CD14-positive monocyte (primary cell): ENCODE results near the gene KRTDAP. TPM values are rescaled to one million over a fixed set of nuclear protein-coding genes. Genes with fewer than 3 reads are reported as not detected.

Experiments
- DNase-seq, 3 donors: peaks; one replicate each; pipeline ENCODE4 v3.0.0-alpha.2; 2011 to 2022
- H2AFZ ChIP-seq: 2 replicates; pipeline ENCODE4 v1.6.0; 2012; ENCODE audit warnings: mild to moderate bottlenecking, low read depth, low read length, inconsistent platforms; ENCODE audit not compliant: insufficient read depth, poor library complexity, severe bottlenecking
- H3K27ac ChIP-seq, 2 donors: 1 replicate in 1 of 2; 2 replicates in 1 of 2; pipeline ENCODE4 v1.5.1; 2012 to 2013; ENCODE audit warnings: low read length in 2 of 2, control low read depth in 1 of 2, inconsistent platforms in 1 of 2, low read depth in 1 of 2, mild to moderate bottlenecking in 1 of 2
- H3K27me3 ChIP-seq, 2 donors: one replicate each; pipeline versions ENCODE4 v1.6.0 to v1.6.1; 2011 to 2013; ENCODE audit warnings: low read length in 2 of 2; ENCODE audit not compliant: control insufficient read depth in 2 of 2, insufficient read depth in 2 of 2
- H3K36me3 ChIP-seq, 2 donors: replicated peaks in 1 of 2; 1 replicate in 1 of 2; 2 replicates in 1 of 2; pipeline versions ENCODE4 v1.5.1 to v1.6.1; 2012 to 2013; ENCODE audit warnings: low read length in 2 of 2, control low read depth in 1 of 2, inconsistent platforms in 1 of 2, mild to moderate bottlenecking in 1 of 2; ENCODE audit not compliant: insufficient read depth in 2 of 2, control insufficient read depth in 1 of 2
- H3K4me1 ChIP-seq, 2 donors: 1 replicate in 1 of 2; 2 replicates in 1 of 2; pipeline versions ENCODE4 v1.5.1 to v1.6.1; 2012 to 2013; ENCODE audit warnings: low read length in 2 of 2, control low read depth in 1 of 2, inconsistent platforms in 1 of 2, mild to moderate bottlenecking in 1 of 2, moderate library complexity in 1 of 2; ENCODE audit not compliant: insufficient read depth in 2 of 2, control insufficient read depth in 1 of 2
- H3K4me2 ChIP-seq: replicated peaks from 2 replicates; pipeline ENCODE3; 2012; ENCODE audit warnings: low read length, moderate library complexity, mild to moderate bottlenecking; ENCODE audit not compliant: poor library complexity, severe bottlenecking; ENCODE audit errors: extremely low read depth
- H3K4me3 ChIP-seq, 3 experiments: fragments of 200-600 bp in 1 of 3; sonication (generic) in 1 of 3; replicated peaks in 1 of 3; 1 replicate in 2 of 3; 2 replicates in 1 of 3; pipeline ENCODE4 v1.5.1; 2011 to 2013; ENCODE audit warnings: low read length in 3 of 3, mild to moderate bottlenecking in 3 of 3, control low read depth in 2 of 3, low read depth in 2 of 3, inconsistent platforms in 1 of 3, moderate library complexity in 1 of 3
- H3K79me2 ChIP-seq: 2 replicates; pipeline ENCODE4 v1.6.0; 2012; ENCODE audit warnings: mild to moderate bottlenecking, control low read depth, inconsistent platforms, low read length, moderate library complexity; ENCODE audit not compliant: insufficient read depth
- H3K9ac ChIP-seq: 2 replicates; pipeline ENCODE4 v1.6.0; 2017; ENCODE audit warnings: low read length, mild to moderate bottlenecking; ENCODE audit not compliant: insufficient read depth, poor library complexity, severe bottlenecking
- H3K9me3 ChIP-seq, 2 donors: replicated peaks in 1 of 2; 1 replicate in 1 of 2; 2 replicates in 1 of 2; pipeline versions ENCODE4 v1.5.1 to v1.6.1; 2012 to 2013; ENCODE audit warnings: low read length in 2 of 2, control low read depth in 1 of 2; ENCODE audit not compliant: control insufficient read depth in 1 of 2, insufficient read depth in 1 of 2
- H4K20me1 ChIP-seq: 2 replicates; pipeline ENCODE4 v1.6.0; 2012; ENCODE audit warnings: mild to moderate bottlenecking, low read length, control low read depth, moderate library complexity; ENCODE audit not compliant: insufficient read depth
- H3K27ac Mint-ChIP-seq, 7 donors: one replicate each; pipeline ENCODE4 v1.8.0; 2020; ENCODE audit warnings: mild to moderate bottlenecking in 7 of 7, mixed read lengths in 7 of 7, moderate library complexity in 6 of 7, inconsistent platforms in 2 of 7
- H3K27me3 Mint-ChIP-seq, 3 donors: one replicate each; pipeline ENCODE4 v1.8.0; 2021 to 2022; ENCODE audit warnings: low read depth in 3 of 3, mild to moderate bottlenecking in 3 of 3, mixed read lengths in 3 of 3, moderate library complexity in 3 of 3, inconsistent platforms in 1 of 3
- H3K36me3 Mint-ChIP-seq, 2 donors: one replicate each; pipeline ENCODE4 v1.8.0; 2020; ENCODE audit warnings: mixed read lengths in 2 of 2, inconsistent platforms in 1 of 2, mild to moderate bottlenecking in 1 of 2
- H3K4me1 Mint-ChIP-seq: one replicate; pipeline ENCODE4 v1.8.0; 2020; ENCODE audit warnings: mild to moderate bottlenecking, mixed read lengths
- H3K4me3 Mint-ChIP-seq, 2 donors: one replicate each; pipeline ENCODE4 v1.8.0; 2020; ENCODE audit warnings: mild to moderate bottlenecking in 2 of 2, mixed read lengths in 2 of 2, moderate library complexity in 1 of 2
- H3K9me3 Mint-ChIP-seq, 7 donors: one replicate each; pipeline ENCODE4 v1.8.0; 2020 to 2022; ENCODE audit warnings: mixed read lengths in 7 of 7, mild to moderate bottlenecking in 6 of 7, moderate library complexity in 6 of 7, inconsistent platforms in 2 of 7
- WGBS: methylation state at CpG from one replicate; pipeline ENCODE4 v1.1.5; 2013; ENCODE audit warnings: missing lambda C conversion rate; ENCODE audit not compliant: insufficient coverage; 5-methylcytosine and 5-hydroxymethylcytosine counted together
- intact Hi-C, 2 donors: fragments of 100-400 bp; cut with micrococcal nuclease; formaldehyde crosslinking; loops; one replicate each; pipeline versions ENCODE4 v1.15.0 to v1.15.1; 2023
- polyA plus RNA-seq, 3 donors: library from polyadenylated mRNA; depleted of rRNA in 1 of 3; unstranded in 2 of 3; stranded (reverse) in 1 of 3; fragments of 300-500 nt in 2 of 3; fragments of >200 nt in 1 of 3; fragmentation: Illumina TruSeq in 2 of 3; gene quantifications; 1 replicate in 2 of 3; 2 replicates in 1 of 3; pipeline ENCODE4 v1.2.3, GENCODE V29; 2012 to 2021
- TF ChIP-seq, protein P1 (sequence below): fragments of 200-600 bp; IDR thresholded peaks from one replicate; pipeline ENCODE4 v1.8.0; 2022; ENCODE audit warnings: antibody characterized with exemption, mild to moderate bottlenecking

Gene KRTDAP
- polyA plus RNA-seq, 3 donors: not detected

DNA sequence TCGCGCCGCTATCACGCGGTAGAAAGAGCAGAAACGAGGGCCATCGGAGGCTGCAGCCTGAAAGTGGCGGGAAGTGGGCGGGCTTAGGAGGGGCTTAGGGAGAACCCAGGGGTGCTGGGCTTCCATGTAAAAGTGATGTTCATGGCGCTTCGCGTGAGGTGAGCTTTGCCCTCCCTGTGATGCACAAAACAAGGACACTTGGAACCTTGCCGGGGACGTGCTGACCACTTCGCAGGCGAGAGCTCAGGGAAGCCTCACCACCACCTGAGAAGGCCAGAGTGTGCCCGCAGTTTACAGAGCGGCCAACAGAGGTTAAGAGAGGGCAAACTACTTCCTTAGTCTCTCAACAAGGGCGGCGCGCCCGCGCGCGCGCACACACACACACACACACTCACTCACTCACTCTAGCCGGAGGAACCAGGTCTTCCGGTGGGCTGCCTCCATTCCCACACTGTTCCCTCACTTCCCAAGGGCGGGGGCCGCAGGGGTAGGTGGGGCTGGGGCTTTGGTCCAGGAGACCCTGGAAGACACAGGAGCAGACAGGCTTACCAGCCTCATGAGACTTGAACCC, 43.6 kb upstream of the KRTDAP start:
- 2% methylated on average over 19 of the region's 30 CpGs for WGBS
- Histone ChIP-seq H3K9me3 (no peaks in the 10 kb centered on the region), H3K27me3 (peaks cover 0 to 20% of the 10 kb centered on the region in 2 donors), H3K79me2 (no peaks in the 10 kb centered on the region), H3K4me2 (peak overlapping the region; percentile 17), H3K27ac (no peak overlapping the region), H4K20me1 (no peaks in the 10 kb centered on the region), H3K9ac (no peak overlapping the region), H3K4me1 (peaks cover 7 to 11% of the 10 kb centered on the region in 2 donors), H2AFZ (peak overlapping the region; percentile 56), H3K4me3 (no peak overlapping the region), H3K36me3 (no peaks in the 10 kb centered on the region)
- peak overlapping the region in 1 of 7 donors; percentile 55 for H3K27ac Mint-ChIP-seq
- peaks cover 7% of the 10 kb centered on the region for H3K4me1 Mint-ChIP-seq
- no peaks in the 10 kb centered on the region for H3K36me3 Mint-ChIP-seq
- no peaks in the 10 kb centered on the region for H3K9me3 Mint-ChIP-seq
- H3K4me3 Mint-ChIP-seq: peak overlapping the region in 1 of 2 donors; percentile 73
- TF ChIP-seq, protein P1, sequence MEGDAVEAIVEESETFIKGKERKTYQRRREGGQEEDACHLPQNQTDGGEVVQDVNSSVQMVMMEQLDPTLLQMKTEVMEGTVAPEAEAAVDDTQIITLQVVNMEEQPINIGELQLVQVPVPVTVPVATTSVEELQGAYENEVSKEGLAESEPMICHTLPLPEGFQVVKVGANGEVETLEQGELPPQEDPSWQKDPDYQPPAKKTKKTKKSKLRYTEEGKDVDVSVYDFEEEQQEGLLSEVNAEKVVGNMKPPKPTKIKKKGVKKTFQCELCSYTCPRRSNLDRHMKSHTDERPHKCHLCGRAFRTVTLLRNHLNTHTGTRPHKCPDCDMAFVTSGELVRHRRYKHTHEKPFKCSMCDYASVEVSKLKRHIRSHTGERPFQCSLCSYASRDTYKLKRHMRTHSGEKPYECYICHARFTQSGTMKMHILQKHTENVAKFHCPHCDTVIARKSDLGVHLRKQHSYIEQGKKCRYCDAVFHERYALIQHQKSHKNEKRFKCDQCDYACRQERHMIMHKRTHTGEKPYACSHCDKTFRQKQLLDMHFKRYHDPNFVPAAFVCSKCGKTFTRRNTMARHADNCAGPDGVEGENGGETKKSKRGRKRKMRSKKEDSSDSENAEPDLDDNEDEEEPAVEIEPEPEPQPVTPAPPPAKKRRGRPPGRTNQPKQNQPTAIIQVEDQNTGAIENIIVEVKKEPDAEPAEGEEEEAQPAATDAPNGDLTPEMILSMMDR: no peak
- peak in 2 of 3 donors; percentile 18 to 43 for DNase-seq
- intact Hi-C loops: no loop called here
- H3K27me3 Mint-ChIP-seq: peaks cover 21 to 38% (median 29%) of the 10 kb centered on the region in 3 donors

DNA sequence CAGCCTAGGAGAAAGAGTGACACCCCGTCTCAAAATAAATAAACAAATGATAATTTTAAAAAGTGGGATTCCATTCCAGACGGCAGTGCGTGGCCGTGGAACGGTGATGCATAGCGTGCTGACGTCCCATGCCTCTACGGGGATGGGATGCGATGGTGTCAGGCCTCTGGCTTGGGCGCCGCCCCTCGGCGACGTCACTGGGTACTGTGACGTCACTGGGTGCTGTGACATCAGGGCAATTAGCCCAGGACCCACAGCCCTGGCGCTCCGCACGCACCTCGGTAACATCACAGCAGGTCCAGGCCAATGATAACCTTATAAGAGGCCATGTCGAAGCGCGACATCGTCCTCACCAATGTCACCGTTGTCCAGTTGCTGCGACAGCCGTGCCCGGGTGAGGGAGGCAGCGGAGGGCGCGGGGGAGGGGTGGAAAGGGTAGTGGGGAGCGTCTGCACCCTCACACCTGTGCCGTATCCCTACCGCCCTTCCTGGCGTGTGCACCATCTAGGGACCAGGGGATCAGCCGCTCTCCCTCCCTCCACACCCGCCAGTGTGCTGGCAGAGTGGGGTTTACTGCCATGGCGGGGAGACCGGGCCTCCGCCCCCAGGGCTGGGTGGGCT, 43.0 kb upstream of the KRTDAP start, which contains the start of gene GAPDHS:
Gene GAPDHS (plus strand): TSS at position 256 of the 621 bp plus-strand sequence. CDS start 72 bp downstream, at position 328.
- Histone ChIP-seq H3K9me3 (no peaks in the 10 kb centered on the region), H3K4me3 (no peak within 1 kb of the TSS), H3K79me2 (no peaks in the 10 kb centered on the region), H3K4me1 (peaks cover 7 to 11% of the 10 kb centered on the region in 2 donors), H3K27ac (no peak within 1 kb of the TSS), H3K9ac (no peak within 1 kb of the TSS), H3K27me3 (peaks cover 0 to 20% of the 10 kb centered on the region in 2 donors), H3K4me2 (peak within 1 kb of the TSS; percentile 17), H4K20me1 (no peaks in the 10 kb centered on the region), H2AFZ (peak within 1 kb of the TSS; percentile 56), H3K36me3 (no peaks in the 10 kb centered on the region)
- no peaks in the 10 kb centered on the region for H3K9me3 Mint-ChIP-seq
- no peaks in the 10 kb centered on the region for H3K36me3 Mint-ChIP-seq
- TF ChIP-seq, protein P1: no peak
- peaks cover 7% of the 10 kb centered on the region for H3K4me1 Mint-ChIP-seq
- H3K4me3 Mint-ChIP-seq: peak within 1 kb of the TSS in 1 of 2 donors; percentile 73
- no peak for DNase-seq
- peaks cover 25 to 43% (median 29%) of the 10 kb centered on the region in 3 donors for H3K27me3 Mint-ChIP-seq
- 59% methylated on average over 34 of the region's 39 CpGs for WGBS
- intact Hi-C loops: no loop called here
- H3K27ac Mint-ChIP-seq: peak within 1 kb of the TSS in 2 of 7 donors; percentile 13 to 55
